Right ventricle myocardium inferior (tissue), 1 donor: Measurements from ENCODE around the gene ACAA1. TPM values are rescaled to one million over a fixed set of nuclear protein-coding genes. Genes with fewer than 3 reads are reported as not detected.

Experiments
- total RNA-seq: library from RNA; stranded (reverse); fragmentation: NEBNext Ultra II Directional; extraction: Animal tissue kit (Norgen Biotek cat#: 25700); gene quantifications from one replicate; pipeline ENCODE4 v1.2.1, GENCODE V29; 2021
- donor health status: DM: no; HTN: yes; CAD: no; lungs with severe emphysema.

Gene ACAA1
- total RNA-seq, 1 donor from 2014 or later: 116 TPM

Other genes starting within 250 kb of the ACAA1 start
- gene VILL, start 146.3 kb downstream of the ACAA1 start, total RNA-seq: 4.4 TPM
- gene PLCD1, start 107.5 kb downstream of the ACAA1 start, total RNA-seq: 10.7 TPM
- gene DLEC1, start 97.9 kb downstream of the ACAA1 start, total RNA-seq: 0.08 TPM
- 8.8 TPM for gene MYD88, start 1.5 kb upstream of the ACAA1 start, total RNA-seq
- gene OXSR1, start 28.4 kb upstream of the ACAA1 start, total RNA-seq: 24.6 TPM
- not detected for gene SLC22A13, start 128.7 kb upstream of the ACAA1 start, total RNA-seq
- gene SLC22A14, start 145.2 kb upstream of the ACAA1 start, total RNA-seq: not detected
- 0.57 TPM for gene XYLB, start 209.7 kb upstream of the ACAA1 start, total RNA-seq